GM18526 (cell line): ENCODE data around the gene SMARCA2.

Experiments
- POLR2A ChIP-seq: IDR thresholded peaks from 3 replicates; pipeline ENCODE4 v1.6.1; 2011; ENCODE audit not compliant: insufficient read length; ENCODE audit errors: extremely low read depth

SMARCA2 gene

DNA sequence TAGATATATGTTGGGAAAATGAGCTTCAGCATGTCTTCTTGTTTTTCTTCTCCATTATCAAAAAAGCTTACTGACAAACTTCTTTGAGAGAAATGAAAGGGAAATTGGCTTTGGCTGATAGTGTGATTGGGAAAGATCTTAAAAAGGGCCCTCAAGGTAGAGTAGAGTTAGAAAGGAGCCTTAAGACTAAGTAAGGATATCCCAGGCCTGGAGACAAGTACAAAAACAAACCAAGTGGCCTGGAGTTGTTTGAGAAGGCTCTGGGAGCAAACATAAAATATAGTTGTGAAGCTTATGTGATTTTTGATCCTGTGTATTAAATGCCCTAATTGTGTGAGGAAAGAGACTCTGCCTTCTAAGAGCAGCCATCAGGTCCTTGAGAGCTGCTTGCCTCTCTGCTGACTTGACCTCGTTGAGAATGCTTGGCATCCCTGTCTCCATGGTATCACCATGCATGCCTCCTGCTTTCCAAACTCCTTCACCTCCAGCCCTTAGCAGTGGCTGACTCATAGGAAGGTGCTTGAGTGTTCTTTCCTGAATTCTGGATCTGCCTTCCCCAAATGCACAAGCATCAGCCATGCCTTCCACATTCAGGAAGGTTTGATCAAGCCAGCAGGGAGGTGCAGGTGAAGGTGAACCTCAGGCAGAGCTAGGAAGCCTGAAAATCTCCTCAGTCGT lies 78.9 kb downstream of the SMARCA2 start:
- TF ChIP-seq POLR2A: no peak

DNA sequence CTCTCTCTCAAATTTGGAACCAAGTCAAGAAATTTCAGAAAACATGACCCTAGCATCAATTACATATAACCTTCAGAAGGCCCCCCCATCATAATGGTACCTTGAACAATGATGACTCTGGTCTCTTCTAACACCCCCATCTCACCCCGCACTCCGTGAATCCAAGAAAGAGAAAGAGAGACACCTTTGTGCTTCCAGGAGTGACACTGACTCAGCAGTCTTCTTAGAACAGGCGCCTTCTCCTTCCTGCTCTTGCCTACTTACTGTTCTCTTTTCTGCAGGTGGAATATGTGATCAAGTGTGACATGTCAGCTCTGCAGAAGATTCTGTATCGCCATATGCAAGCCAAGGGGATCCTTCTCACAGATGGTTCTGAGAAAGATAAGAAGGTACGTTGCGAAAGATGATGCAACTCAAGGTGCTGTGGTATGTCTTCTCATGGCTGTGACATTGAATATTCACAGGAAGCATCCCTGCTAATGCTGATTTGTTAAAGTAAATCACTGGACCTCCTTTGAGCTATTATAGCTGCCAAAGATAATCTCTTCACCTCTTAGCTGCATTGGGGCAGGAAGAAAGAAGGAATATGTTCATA lies 81.3 kb downstream of the SMARCA2 start:
- TF ChIP-seq POLR2A: no peak

DNA sequence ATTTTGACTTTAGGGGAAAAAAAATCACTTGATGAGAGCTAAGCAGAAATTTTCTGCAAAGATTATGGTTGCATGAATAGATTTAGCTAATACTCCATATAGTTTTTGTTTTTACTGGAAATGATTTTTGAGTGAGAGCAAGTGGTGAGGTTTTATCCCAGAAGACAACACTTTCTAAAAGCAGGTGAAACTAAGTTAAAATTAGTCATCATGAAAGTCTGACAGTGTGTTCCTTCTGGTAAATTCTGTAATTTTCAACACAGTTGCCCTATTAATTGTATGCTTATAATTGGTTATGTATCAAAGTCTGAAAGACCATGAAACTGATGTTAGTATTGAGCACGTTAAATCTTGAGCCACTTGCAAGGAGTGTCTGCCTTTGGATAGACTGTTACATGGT lies 91.5 kb downstream of the SMARCA2 start:
- TF ChIP-seq POLR2A: no peak

DNA sequence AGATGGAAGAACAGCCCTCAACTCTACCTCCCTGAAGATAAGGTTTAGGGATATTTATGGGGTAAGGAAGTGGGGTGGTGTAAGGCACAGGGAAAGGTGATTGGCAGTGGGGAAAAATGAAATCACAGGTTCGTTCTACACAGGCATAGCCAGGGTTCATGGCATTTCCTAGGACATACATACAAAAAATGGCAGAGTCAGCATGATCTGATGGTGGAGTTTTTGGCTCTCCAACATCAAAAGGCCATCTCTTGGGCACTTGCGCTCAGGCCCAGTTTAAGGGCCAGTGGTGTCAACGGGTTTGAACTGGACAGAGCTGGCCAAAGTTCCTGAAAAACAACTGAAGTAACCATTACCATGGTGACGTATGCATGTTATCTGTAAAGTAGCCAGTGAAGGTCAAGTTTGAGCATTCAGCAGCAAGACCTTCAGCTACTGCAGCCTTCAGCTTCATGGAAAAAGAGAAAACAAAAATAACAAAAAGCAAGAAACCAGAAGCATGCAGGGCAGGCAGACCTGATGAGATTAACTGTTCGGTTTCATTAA lies 92.8 kb downstream of the SMARCA2 start:
- no peak for TF ChIP-seq POLR2A

DNA sequence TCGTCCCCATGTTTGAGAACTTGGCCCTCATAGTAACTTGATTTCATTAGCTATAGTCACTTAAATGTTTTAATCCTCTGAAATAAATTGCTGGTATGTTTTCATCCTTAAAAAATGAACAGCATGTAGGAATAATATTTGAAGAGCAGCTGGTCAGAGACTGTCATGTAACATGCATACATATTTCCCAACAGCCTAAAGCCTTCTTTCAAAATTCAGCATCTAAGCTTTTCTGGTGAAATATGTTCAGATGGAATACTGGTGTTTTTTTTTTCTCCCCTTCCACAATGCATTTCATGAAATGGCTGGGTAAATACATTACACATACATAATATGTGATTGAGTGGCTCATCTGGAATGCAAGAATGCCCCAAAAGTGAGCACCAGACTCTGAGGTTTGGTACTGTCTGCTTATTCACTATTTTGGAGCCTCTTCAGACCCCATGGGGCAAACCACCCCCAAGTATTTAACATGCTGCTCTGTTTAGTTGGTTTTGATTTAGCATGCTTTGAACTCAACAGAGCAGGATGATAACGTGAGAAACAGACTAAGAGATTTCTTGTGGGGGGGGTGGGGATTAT lies 94.0 kb downstream of the SMARCA2 start:
- TF ChIP-seq POLR2A: no peak

DNA sequence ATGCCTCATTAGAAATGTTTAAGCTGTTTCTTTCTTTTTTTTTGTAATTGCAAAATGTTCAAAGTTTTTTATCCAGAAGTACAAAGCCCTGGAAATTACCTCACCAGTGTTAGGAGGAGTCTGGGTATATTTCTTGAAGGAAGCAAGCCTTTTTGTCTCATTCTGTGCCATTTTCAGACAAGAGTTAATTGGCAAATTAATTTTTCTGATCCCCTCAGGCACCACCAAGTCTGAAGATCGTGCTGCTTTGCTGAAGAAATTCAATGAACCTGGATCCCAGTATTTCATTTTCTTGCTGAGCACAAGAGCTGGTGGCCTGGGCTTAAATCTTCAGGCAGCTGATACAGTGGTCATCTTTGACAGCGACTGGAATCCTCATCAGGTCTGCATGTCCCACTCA lies 94.9 kb downstream of the SMARCA2 start:
- TF ChIP-seq POLR2A: no peak

DNA sequence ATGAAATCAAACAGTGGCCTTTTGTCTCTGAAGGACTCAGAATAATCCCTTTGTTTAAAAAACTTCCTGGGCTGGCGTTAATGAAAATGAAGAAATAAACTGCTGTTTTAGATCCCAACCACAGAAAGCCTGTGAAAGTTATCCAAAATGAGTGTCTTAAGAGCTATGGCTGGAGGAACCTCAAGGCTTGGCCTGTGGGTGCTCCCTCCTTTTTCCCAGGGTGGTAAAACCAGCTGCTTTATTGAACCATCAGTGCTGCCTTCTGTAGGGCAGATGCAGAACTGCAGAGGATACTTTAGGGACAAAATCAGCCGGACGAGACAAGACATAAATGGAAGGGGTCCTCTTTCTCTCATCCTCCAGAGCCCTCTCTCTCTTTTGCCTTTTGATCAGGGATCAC lies 100.9 kb downstream of the SMARCA2 start:
- TF ChIP-seq POLR2A: no peak

DNA sequence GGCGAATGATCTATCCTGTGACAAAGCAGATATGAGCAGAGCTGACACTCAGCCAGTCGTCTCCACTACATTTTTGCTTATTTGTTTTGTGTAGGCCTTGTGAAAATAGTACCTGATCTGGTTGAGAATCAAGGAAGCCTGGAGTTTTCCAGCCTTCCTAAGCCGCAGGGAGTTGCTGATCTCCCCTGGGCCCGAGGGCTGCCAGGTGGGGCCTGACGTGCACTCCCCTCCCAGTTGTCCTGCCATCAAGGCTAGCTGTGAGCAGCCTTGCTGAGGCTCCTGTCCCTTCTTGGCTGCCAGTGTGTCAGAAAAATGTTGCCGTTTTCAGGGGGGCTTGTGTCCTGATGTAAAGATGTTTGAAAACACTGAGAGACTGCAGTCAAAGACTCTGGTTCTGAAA lies 102.4 kb downstream of the SMARCA2 start:
- TF ChIP-seq POLR2A: no peak

DNA sequence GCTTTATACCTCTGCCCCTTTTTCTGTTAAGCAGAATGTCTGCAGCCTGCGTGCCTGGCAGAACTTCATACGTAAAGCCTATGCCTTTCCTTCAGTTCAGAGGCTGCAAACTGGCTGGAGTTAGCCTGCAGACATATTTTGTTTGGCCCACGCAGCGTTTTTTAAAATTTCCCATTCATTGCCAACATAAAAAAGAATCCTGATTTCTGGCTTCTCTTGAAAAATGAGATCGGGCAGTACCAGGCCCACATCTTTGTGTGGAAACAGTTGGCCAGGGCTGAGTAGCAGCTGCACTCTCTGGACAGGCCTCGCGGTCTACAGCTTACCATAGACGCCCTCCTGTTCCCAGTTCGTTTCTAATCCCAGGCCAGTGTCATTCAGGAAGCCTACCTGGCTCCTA lies 104.4 kb downstream of the SMARCA2 start:
- no peak for TF ChIP-seq POLR2A

DNA sequence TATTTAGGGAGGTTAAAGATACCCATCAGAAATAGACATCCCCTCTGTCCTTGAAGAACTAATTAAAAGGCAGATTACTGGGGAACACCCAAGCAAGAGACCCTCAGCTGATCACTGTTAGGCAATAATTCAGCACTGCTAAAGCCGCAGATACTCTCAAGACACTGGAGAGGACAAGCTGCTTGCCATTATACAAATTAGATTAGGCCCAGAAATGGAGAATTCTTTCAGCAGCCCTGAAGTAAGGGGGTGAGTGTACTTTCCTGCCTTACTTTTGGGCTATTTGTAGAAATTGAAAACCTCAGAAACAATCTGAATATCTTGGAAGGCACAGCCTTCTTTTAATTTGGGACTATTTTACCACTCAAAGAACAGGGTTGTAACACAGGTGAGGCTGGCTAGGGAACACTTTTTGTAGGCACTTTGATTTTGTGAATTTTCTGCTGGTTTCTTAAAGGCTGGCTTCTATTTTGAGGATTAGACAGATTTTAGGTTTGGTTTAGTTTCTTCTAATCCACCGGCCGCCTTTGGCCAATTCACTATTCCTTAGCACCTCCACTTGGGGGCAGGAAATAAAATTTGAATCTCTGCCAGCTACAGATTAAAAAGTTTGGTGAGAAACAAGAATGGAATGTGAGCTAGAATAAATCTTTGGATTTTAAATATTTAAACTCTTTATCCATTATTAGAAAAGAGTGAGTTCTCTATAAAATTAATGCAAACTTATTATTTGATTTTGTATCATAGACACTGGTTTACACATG lies 106.0 kb downstream of the SMARCA2 start:
- no peak for TF ChIP-seq POLR2A

DNA sequence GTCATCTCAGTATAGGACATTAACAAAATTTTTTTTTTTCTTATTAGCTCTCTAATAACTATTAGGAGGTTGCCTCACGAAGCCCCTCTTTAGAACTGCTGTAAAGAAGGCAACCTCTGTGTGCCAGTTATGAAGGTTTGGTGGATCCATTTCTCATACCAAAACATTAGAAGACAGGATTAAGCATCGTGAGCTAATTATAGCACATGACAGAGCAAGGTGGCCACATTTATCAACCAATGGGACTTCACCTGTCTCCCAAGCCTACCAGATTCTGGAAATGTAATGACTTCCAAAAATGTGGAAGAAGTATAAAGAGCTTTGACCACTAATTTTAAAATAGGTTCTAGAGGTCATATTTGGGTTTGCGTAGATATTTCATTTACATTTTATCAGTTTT lies 107.2 kb downstream of the SMARCA2 start:
- TF ChIP-seq POLR2A: no peak

DNA sequence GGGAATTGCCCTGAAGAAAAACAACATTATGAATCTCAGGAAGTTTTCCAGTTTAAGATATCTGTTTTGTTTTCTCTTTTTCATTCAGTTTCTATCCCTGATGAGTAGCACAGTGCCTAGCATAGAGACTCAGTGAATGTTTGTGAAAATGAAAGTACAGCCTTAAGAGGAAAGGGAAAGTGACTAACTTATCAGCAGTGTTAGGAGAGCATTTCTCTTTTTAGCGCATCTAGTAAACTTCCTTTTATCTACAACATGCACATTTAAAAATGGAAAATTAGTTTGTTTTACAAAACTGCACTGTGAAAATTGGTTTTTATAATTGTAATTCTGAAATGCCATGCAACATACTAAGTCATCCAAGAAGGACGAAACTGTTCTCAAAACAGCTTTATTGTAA lies 110.8 kb downstream of the SMARCA2 start:
- TF ChIP-seq POLR2A: no peak

DNA sequence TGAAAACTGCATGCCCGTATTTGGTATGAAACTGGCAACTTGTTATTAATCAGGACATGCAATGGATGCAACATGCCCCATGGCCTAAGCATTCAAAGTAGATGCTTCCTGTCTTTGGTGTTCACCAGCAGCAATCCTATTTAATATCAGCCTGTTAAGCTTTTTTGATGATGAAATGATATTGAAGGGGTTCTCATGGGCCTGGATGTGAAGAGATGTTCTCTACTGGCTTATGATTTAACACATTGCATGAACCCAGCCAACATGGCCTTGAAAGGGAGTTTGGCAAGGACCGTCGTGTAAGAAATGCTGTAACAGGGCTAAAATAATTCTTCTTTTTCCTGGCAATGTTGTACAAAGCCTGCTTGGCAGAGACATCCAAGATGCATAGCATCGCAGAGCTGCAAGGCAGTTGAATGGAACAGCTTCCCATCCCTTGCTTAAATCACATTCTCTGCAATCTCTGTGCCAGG lies 111.2 kb downstream of the SMARCA2 start:
- TF ChIP-seq POLR2A: no peak

DNA sequence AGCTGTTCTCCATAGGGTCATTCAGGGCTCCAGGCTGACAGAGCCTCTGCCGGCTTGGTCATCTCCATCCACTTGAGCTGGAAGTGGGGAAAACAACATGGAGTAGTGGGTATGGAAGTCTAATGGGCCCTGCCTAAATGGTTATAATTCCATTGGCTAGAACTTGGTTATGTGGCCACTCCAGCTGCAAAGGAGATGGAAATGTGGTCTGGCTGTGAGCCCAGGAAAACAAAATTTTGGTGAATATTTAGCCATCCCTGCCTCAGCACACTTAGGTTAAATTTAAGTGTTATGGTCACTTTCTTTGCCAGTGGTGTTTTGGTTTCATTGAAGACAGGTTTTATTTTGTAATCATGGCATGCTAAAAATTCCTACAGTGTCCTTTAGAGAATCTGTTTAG lies 112.3 kb downstream of the SMARCA2 start:
- TF ChIP-seq POLR2A: no peak

DNA sequence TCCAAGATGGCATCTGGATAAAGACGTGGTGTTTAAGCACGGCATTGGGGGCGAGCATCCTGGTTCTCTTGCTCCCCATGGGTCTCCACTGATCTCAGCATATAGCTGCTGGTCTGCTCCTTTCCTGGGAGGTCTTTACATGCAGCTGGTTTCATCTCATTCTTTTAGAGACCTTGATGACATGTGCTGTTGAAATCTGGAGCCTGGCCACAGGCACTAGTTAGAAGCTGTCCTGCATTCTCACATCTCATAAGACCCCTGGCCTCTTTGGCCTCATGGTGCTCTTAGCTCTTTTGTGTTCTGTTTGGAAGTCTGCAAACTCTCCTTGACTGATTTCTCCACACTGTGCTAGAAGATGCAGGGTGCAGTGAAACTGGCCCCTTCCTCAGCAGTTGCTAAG lies 113.0 kb downstream of the SMARCA2 start:
- TF ChIP-seq POLR2A: no peak

DNA sequence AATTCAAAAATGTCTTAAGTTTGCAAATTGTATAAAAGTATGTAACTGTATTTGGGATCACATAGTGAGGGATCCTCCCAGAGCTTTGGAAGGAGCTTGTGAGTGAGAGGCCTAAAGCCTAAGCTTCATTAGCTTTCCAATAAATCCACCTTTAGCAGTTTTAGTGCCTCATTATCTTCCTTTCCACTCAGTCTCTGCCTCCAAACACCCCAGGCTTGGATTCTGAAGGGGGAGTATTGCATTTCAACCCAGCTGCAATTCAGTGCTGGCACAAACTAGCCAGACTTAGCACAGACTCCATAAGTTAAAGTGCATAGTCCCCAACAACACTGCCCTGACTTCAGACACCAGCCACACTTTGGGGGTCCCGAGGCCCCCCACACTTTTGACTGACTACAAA lies 113.5 kb downstream of the SMARCA2 start:
- no peak for TF ChIP-seq POLR2A
